ENCODE measurements around the gene GOLGA6C. TPM values are rescaled to one million over a fixed set of nuclear protein-coding genes. Genes with fewer than 3 reads are reported as not detected.
"Not testable (repeated sequence)": the region's sequence is repeated elsewhere in the genome, so short reads cannot be mapped to it uniquely, and the experiment has no call there.

GOLGA6C gene
- total RNA-seq, 2 donors from 2014 or later: not detected

DNA sequence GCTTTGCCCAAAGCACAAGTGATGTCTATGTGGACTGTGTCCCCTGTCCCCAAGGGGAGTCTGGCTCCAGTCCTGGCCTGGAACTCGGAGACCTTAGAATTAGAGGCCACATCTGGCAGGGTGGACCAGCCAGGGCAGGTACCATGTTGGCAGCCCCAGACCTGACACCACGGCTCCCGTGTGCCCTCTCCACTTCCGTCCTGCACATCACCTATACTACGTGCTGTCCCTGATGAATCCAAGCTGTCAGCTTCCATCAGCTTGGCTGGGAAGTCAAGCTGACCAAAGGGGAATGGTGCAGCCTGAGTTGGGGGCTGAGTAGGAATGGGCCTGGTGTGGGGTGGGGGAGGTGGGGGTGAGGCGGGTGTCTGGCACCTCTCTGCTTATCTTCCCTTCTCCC is 41.1 kb upstream of the GOLGA6C start:
- intact Hi-C loops (cut with DNase I): no loop called here
- Histone ChIP-seq H3K4me1 (no peaks in the 10 kb centered on the region), H3K4me3 (no peak overlapping the region), H3K27me3 (no peaks in the 10 kb centered on the region), H3K9ac (ENCODE audit: low read depth in 2 of 2, low read length in 2 of 2) (no peak overlapping the region), H3K36me3 (peaks cover 7% of the 10 kb centered on the region), H3K9me3 (no peaks in the 10 kb centered on the region), H3K27ac (no peak overlapping the region)
- TF ChIP-seq, protein P1, sequence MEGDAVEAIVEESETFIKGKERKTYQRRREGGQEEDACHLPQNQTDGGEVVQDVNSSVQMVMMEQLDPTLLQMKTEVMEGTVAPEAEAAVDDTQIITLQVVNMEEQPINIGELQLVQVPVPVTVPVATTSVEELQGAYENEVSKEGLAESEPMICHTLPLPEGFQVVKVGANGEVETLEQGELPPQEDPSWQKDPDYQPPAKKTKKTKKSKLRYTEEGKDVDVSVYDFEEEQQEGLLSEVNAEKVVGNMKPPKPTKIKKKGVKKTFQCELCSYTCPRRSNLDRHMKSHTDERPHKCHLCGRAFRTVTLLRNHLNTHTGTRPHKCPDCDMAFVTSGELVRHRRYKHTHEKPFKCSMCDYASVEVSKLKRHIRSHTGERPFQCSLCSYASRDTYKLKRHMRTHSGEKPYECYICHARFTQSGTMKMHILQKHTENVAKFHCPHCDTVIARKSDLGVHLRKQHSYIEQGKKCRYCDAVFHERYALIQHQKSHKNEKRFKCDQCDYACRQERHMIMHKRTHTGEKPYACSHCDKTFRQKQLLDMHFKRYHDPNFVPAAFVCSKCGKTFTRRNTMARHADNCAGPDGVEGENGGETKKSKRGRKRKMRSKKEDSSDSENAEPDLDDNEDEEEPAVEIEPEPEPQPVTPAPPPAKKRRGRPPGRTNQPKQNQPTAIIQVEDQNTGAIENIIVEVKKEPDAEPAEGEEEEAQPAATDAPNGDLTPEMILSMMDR (IDR thresholded peaks at IDR 0.05): no peak
- no peak for DNase-seq

DNA sequence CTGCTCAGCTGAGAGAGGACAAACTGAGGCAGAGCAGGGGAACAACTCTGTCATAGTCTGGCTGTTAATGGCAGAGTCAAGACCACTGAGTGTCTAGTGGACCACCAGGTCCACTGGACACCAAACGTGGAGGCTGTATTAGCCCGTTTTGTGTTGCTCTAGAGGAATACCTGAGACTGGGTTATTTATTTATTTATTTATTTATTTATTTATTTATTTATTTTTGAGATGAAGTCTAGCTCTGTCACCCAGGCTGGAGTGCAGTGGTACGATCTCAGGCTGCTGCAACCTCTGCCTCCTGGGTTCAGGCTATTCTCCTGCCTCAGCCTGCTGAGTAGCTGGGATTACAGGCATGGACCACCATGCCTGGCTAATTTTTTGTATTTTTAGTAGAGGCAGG is 40.6 kb upstream of the GOLGA6C start:
- H3K36me3 ChIP-seq; intact Hi-C loops (cut with DNase I); H3K9ac ChIP-seq (ENCODE audit: low read depth in 2 of 2, low read length in 2 of 2); DNase-seq; H3K9me3 ChIP-seq; H3K27me3 ChIP-seq; H3K27ac ChIP-seq; H3K4me3 ChIP-seq; H3K4me1 ChIP-seq: not testable (repeated sequence)

DNA sequence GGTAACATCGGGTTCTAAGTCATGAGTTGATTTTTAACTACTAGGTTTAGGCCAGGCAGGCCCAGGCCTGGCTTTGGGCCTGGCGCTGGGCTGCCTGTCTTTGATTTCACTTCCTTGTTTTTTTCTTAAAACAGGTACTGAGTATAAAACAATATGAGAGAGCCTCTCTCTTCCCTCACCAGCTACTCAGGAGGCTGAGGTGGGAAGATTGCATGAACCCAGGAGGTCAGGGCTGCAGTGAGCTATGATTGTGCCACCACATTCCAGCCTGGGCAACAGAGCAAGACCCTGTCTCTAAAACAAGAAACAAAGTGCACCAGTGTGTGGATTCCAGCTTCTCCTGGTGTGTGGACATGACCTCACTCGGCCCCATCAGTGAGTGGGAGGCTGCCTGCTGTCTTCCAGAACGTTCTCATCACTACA is 38.6 kb upstream of the GOLGA6C start:
- DNase-seq; intact Hi-C loops (cut with DNase I); H3K27me3 ChIP-seq: not testable (repeated sequence)

GRCh38 chr15:75223688-75224087 is 34.4 kb upstream of the GOLGA6C start:
- intact Hi-C loops (cut with DNase I): no loop called here
- Histone ChIP-seq H3K36me3 (no peaks in the 10 kb centered on the region), H3K4me1 (no peaks in the 10 kb centered on the region), H3K4me3 (no peak overlapping the region), H3K27ac (no peak overlapping the region), H3K9me3 (no peaks in the 10 kb centered on the region), H3K27me3 (no peaks in the 10 kb centered on the region), H3K9ac (ENCODE audit: low read depth in 2 of 2, low read length in 2 of 2) (no peak overlapping the region)
- no peak for DNase-seq
- TF ChIP-seq, protein P1 (IDR thresholded peaks at IDR 0.05): no peak

More for the DNA sequence above, 38.6 kb upstream of the GOLGA6C start:
- H3K9me3 ChIP-seq; H3K9ac ChIP-seq (ENCODE audit: low read depth in 2 of 2, low read length in 2 of 2); H3K4me1 ChIP-seq; H3K4me3 ChIP-seq; H3K36me3 ChIP-seq; H3K27ac ChIP-seq: not testable (repeated sequence)

DNA sequence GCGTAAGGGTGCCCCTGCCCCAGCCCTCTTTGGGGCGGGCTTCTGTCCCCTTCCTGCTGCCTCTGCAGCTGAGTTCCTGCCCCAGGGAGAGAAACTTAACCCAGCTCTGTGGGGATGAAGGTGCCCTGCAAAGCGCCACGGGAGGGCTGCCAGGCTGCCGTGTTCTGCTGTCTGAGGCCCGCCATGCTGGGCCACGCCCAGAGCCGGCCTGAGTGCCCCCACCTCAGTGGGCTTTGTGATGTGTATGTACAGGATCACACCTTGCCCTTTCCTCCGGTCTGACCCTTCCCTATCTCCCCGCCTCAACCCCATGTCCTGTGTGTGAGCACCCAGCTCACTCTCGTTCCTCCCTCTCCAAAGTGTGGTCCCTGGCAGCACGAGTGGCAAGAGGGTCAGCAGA is 33.9 kb upstream of the GOLGA6C start:
- Histone ChIP-seq H3K4me1 (no peaks in the 10 kb centered on the region), H3K9me3 (no peaks in the 10 kb centered on the region)
- intact Hi-C loops (cut with DNase I): no loop called here

GRCh38 chr15:75225102-75225836 is 32.9 kb upstream of the GOLGA6C start:
- DNase-seq; H3K9ac ChIP-seq (ENCODE audit: low read depth in 2 of 2, low read length in 2 of 2): not testable (repeated sequence)

More for the DNA sequence above, 33.9 kb upstream of the GOLGA6C start:
- no peak overlapping the region for H3K4me3 ChIP-seq
- no peak overlapping the region for H3K9ac ChIP-seq (ENCODE audit: low read depth in 2 of 2, low read length in 2 of 2)
- no peaks in the 10 kb centered on the region for H3K36me3 ChIP-seq
- H3K27me3 ChIP-seq: no peaks in the 10 kb centered on the region
- no peak overlapping the region for H3K27ac ChIP-seq
- TF ChIP-seq, protein P1 (IDR thresholded peaks at IDR 0.05): no peak
- no peak for DNase-seq

GRCh38 chr15:75225951-75226732 is 32.0 kb upstream of the GOLGA6C start:
- H3K27ac ChIP-seq: no peak overlapping the region
- DNase-seq: no peak
- H3K4me3 ChIP-seq: no peak overlapping the region
- no peaks in the 10 kb centered on the region for H3K27me3 ChIP-seq
- TF ChIP-seq, protein P1 (IDR thresholded peaks at IDR 0.05): no peak
- no peaks in the 10 kb centered on the region for H3K36me3 ChIP-seq
- intact Hi-C loops (cut with DNase I): no loop called here
- no peak overlapping the region for H3K9ac ChIP-seq (ENCODE audit: low read depth in 2 of 2, low read length in 2 of 2)
- no peaks in the 10 kb centered on the region for H3K4me1 ChIP-seq
- no peaks in the 10 kb centered on the region for H3K9me3 ChIP-seq

More at GRCh38 chr15:75225102-75225836, 32.9 kb upstream of the GOLGA6C start:
- H3K4me1 ChIP-seq; H3K27ac ChIP-seq; intact Hi-C loops (cut with DNase I); H3K4me3 ChIP-seq; H3K9me3 ChIP-seq; H3K27me3 ChIP-seq; H3K36me3 ChIP-seq: not testable (repeated sequence)

- DNase-seq; H3K36me3 ChIP-seq; H3K9me3 ChIP-seq; H3K4me3 ChIP-seq; H3K27ac ChIP-seq; H3K27me3 ChIP-seq; intact Hi-C loops (cut with DNase I); H3K4me1 ChIP-seq; H3K9ac ChIP-seq (ENCODE audit: low read depth in 2 of 2, low read length in 2 of 2): not testable (repeated sequence)
Observed at GRCh38 chr15:75227112-75227511, 31.0 kb upstream of the GOLGA6C start.

All from colonic mucosa (tissue), 4 donors.